ENCODE data around the gene EDEM1.

Gene EDEM1

DNA sequence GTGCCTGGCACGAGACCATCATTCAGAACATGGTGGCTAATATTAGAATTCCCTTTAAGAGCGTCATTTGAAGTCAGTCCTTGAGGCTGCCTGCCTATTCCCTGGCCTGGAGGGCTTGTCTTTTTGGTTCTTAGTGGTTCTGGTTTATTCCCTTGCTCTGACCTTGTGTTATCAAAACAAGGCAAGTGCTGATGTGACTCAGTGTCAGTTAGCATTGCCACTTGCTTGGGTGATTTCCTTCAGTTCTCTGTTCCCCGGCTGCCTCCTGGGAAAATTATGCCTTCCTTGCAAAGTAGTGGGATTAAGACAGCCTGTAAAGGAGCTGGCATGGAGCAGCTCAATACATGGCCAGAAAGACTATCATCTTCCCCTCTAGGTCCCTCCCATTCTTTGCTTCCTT, 64.6 kb downstream of the EDEM1 start:
- no peak overlapping the region for H3K4me3 ChIP-seq (ENCODE audit: low read depth, low read length)
- no peak for DNase-seq (ENCODE audit: low read depth)
- TF ChIP-seq, protein P1, sequence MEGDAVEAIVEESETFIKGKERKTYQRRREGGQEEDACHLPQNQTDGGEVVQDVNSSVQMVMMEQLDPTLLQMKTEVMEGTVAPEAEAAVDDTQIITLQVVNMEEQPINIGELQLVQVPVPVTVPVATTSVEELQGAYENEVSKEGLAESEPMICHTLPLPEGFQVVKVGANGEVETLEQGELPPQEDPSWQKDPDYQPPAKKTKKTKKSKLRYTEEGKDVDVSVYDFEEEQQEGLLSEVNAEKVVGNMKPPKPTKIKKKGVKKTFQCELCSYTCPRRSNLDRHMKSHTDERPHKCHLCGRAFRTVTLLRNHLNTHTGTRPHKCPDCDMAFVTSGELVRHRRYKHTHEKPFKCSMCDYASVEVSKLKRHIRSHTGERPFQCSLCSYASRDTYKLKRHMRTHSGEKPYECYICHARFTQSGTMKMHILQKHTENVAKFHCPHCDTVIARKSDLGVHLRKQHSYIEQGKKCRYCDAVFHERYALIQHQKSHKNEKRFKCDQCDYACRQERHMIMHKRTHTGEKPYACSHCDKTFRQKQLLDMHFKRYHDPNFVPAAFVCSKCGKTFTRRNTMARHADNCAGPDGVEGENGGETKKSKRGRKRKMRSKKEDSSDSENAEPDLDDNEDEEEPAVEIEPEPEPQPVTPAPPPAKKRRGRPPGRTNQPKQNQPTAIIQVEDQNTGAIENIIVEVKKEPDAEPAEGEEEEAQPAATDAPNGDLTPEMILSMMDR (IDR thresholded peaks at IDR 0.05; ENCODE audit: control insufficient read depth, extremely low read depth, insufficient read depth): no peak

DNA sequence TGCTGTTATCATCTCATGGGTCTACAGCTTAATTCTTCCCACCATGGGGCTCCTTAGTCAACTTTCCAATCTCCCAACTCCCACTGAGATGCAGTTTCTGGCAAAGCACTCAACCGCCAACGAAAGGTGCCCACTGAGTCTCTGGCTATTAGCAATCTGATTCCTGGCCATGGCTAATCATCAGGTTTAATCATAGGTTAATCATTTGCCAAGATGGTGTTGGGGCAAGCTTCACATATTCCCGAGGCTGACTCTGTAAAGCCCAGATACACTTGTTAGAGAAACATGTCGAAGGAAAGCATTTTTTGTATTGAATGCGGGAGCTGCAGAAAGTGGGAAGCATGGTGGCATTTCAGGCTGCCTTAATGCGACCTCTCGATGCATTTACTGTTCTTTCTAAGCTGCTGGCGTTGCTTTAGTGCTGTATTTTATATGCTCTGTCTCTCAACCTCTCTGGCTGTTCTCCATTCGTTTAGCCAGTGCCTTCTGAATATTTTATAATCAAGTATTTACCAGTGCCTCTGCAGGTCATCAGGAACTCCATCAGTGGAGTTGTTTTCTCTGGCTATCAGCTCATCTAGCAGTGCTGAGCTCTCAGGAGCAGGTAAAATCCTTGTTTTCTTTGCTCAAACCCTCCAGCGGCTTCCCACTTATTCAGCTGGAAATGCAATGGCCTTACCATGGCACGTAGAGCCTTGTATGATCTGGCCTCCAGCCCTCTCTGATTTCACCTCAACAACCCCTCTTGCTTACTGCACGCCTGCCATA, 67.0 kb downstream of the EDEM1 start:
- no peak overlapping the region for H3K4me3 ChIP-seq (ENCODE audit: low read depth, low read length)
- TF ChIP-seq, protein P1 (IDR thresholded peaks at IDR 0.05; ENCODE audit: control insufficient read depth, extremely low read depth, insufficient read depth): no peak
- DNase-seq (ENCODE audit: low read depth): no peak

DNA sequence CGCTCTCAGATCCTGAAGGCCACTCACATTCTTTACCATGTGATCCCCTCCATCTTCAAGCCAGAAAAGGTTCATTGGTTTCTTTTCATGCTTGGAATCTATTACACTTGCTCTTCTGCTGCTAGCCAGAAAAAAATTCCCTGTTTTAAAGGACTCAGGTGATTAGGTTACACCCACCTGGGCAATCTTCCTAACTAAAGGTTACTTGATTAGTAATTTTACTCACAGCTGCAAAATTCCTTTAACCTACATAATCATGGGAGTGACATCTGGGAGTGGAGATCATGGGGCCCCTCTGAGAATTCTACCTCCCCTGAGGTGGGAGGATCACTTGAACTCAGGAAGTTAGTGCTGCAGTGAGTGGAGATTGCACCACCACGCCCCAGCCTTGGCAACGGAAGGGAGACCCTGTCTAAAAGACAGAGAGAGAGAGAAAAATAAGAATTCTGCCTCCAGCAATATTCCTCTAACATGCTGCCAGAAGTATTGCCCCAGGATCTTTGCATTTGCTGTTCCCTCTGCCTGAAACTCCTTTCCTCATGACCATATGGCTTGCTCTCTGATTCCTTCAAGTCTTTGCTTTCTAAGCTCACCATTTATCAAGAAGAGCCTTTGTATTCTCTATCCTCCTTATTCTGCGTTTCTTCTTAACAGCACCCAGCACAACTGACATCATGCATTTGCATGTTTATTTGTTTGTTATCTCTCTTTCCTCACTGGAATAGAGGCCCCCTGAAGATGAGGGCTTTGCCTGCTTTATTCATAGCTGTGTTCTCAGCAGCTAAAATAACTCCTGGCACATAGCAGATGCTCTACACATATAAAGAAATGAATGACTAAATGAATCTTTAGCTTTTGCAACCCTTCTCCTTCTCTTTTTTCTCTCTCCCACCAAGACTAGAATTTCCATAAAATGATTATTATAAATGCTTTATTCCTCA, 68.2 kb downstream of the EDEM1 start:
- no peak overlapping the region for H3K4me3 ChIP-seq (ENCODE audit: low read depth, low read length)
- no peak for DNase-seq (ENCODE audit: low read depth)
- TF ChIP-seq, protein P1 (IDR thresholded peaks at IDR 0.05; ENCODE audit: control insufficient read depth, extremely low read depth, insufficient read depth): no peak

DNA sequence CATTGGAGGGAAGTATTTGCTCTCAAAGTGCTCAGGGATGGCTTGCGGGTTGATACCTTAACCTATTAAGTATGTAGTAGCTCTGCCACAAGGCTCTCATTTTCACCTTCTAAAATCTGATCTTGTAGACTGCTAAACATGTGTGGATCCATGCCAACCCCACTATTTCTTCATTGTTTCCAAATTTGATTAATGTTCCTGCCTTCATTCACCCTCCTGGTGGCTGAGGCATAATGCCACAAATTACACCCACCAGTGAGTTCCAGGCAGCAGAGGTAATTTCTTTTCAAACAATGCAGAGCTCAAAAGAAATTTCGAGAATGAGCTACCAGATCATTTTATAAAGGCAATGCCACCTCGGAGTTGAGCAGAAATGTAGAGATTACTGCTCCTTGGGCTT, 71.0 kb downstream of the EDEM1 start:
- H3K4me3 ChIP-seq (ENCODE audit: low read depth, low read length): no peak overlapping the region
- no peak for DNase-seq (ENCODE audit: low read depth)
- TF ChIP-seq, protein P1 (IDR thresholded peaks at IDR 0.05; ENCODE audit: control insufficient read depth, extremely low read depth, insufficient read depth): no peak

DNA sequence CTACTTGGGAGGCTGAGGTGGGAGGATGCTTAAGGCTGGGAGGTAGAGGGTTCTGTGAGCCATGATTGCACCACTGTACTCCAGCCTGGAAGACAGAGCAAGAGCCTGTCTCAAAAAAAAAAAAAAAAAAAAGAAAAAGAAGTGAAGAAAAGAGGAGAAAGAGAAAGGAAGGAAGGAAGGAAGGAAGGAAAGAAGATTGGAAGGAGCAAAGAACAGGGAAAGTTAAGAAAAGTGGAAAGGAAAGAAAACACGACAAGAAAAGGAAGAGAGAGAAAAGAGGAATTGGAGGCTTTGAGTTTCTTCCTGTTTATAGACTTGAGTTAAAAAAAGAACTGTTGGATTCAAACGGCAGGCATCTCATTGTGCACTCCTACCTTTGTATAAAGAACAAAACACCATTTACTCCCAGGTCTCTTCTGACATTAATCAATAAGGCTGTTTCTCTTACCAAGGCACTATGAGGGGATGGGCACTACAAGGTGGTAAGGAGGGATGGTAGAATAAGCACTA, 73.5 kb downstream of the EDEM1 start:
- TF ChIP-seq, protein P1 (IDR thresholded peaks at IDR 0.05; ENCODE audit: control insufficient read depth, extremely low read depth, insufficient read depth): no peak
- H3K4me3 ChIP-seq (ENCODE audit: low read depth, low read length): no peak overlapping the region

DNA sequence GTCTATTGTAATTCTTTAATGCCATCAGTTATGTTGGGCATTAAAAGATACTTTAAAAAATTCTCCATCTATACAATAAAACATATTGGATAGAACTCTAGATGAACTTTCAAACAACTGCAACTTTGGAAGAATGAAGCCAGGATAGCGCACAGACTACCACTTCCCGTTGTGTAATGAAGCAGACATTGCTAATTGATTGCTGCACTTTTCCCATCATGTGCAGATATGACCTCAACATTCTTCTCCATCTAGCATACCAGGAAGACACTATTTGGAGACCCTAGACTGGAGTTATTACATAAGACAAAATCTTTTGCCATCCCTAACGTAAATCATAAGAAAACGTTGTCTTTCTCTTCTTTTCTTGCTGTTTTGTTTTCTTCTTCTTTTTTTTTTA, 75.0 kb downstream of the EDEM1 start:
- no peak overlapping the region for H3K4me3 ChIP-seq (ENCODE audit: low read depth, low read length)
- no peak for DNase-seq (ENCODE audit: low read depth)
- TF ChIP-seq, protein P1 (IDR thresholded peaks at IDR 0.05; ENCODE audit: control insufficient read depth, extremely low read depth, insufficient read depth): no peak

More for the DNA sequence above, 73.5 kb downstream of the EDEM1 start:
- no peak for DNase-seq (ENCODE audit: low read depth)

All from LNCaP clone FGC (cell line).